NB4 (cell line): ENCODE data around the gene ECE1.
"Not testable (repeated sequence)": the region's sequence is repeated elsewhere in the genome, so short reads cannot be mapped to it uniquely, and the experiment has no call there.

Experiments
- DNase-seq: peaks from one replicate; pipeline ENCODE4 v3.0.0; 2010; ENCODE audit warnings: low read depth
- H3K4me3 ChIP-seq: one replicate; pipeline ENCODE4 v1.5.1; 2011; ENCODE audit warnings: mild to moderate bottlenecking, low read depth, low read length, moderate library complexity
- MYC ChIP-seq: IDR thresholded peaks from 2 replicates; pipeline ENCODE4 v1.6.1; 2011; ENCODE audit warnings: low read depth, low read length
- POLR2A ChIP-seq: IDR thresholded peaks from 2 replicates; pipeline ENCODE4 v1.6.1; 2011; ENCODE audit warnings: mild to moderate bottlenecking; ENCODE audit not compliant: insufficient read length; ENCODE audit errors: extremely low read depth
- TF ChIP-seq, protein P1 (sequence below): IDR thresholded peaks from 2 replicates; pipeline ENCODE4 v1.6.1; 2011; ENCODE audit warnings: low read depth, low read length
- TF ChIP-seq, protein P2 (sequence below): IDR thresholded peaks from one replicate; pipeline ENCODE4 v1.5.1; 2012; ENCODE audit warnings: low read depth, low read length

ECE1 gene

DNA sequence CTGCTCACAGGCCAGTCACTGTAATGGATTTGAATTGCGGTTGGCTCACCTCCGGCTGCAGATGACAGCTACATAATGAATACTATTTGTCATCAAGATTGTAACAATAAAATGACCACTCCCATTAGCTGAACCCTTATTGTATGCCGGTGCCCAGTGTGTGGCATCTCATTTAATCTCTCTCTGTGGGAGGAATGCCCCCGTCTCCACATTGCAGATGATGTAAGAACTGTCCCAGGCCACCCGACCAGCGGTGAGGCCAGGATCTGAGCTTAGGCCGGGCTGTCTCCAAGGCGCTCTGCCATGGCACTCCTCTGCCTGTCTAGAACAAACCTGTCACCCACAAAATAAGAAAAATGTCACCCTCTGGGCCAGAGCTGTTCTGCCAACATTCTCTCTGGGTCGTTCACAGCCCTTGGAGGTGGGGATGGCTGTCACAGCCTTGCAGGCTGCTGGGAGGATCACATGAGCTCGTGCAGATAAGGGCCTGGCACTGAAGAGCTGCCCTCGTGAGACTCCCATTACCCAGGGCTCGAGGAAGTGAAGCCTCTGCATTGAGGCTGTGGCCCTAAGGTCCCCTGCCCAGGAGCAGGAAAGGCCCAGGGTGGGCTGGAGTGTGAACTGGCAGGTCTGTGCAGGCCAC, 52.7 kb downstream of the ECE1 start:
- TF ChIP-seq, protein P1, sequence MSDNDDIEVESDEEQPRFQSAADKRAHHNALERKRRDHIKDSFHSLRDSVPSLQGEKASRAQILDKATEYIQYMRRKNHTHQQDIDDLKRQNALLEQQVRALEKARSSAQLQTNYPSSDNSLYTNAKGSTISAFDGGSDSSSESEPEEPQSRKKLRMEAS = no peak
- TF ChIP-seq MYC = no peak
- no peak overlapping the region for H3K4me3 ChIP-seq
- no peak for DNase-seq

DNA sequence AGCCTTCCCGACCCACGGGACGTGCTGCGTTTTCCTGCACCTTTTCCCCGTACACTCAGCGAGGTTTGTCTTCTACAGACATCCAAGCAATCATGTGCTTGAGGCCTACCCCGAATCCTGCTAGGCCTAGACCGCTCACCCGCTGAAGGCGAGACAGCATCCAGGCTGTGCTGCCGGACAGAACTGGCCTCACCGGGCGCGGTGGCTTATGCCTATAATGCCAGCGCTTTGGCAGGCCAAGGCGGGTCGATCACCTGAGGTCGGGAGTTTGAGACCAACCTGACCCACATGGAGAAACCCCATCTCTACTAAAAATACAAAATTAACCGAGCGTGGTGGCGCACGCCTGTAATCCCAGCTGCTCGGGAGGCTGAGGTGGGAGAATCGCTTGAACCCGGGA, 54.1 kb downstream of the ECE1 start:
- TF ChIP-seq, protein P1 = no peak
- TF ChIP-seq, protein P2, sequence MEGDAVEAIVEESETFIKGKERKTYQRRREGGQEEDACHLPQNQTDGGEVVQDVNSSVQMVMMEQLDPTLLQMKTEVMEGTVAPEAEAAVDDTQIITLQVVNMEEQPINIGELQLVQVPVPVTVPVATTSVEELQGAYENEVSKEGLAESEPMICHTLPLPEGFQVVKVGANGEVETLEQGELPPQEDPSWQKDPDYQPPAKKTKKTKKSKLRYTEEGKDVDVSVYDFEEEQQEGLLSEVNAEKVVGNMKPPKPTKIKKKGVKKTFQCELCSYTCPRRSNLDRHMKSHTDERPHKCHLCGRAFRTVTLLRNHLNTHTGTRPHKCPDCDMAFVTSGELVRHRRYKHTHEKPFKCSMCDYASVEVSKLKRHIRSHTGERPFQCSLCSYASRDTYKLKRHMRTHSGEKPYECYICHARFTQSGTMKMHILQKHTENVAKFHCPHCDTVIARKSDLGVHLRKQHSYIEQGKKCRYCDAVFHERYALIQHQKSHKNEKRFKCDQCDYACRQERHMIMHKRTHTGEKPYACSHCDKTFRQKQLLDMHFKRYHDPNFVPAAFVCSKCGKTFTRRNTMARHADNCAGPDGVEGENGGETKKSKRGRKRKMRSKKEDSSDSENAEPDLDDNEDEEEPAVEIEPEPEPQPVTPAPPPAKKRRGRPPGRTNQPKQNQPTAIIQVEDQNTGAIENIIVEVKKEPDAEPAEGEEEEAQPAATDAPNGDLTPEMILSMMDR = no peak
- TF ChIP-seq MYC (no peak), POLR2A (no peak)
- H3K4me3 ChIP-seq = no peak overlapping the region

DNA sequence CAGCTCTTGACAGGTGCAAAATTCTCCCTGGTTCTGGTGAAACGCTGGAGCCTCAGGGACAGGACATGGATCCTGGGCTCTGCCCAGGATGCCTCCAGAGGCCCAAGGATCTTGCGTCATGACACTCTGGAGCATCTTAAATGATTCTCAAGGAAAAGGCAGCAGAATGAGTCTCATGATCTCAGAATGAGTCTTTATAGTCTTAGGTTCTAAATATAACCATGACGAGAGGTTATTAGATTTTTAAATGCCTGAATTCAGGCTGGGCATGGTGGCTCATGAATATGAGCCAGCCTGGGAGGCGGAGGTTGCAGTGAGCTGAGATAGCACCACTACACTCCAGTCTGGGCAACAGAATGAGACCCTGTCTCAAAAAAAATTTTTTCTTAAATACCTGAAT, 55.5 kb downstream of the ECE1 start:
- no peak for DNase-seq
- no peak overlapping the region for H3K4me3 ChIP-seq
- no peak for TF ChIP-seq MYC
- TF ChIP-seq, protein P1 = no peak
- TF ChIP-seq, protein P2 = no peak

More for the DNA sequence above, 54.1 kb downstream of the ECE1 start:
- DNase-seq = no peak

DNA sequence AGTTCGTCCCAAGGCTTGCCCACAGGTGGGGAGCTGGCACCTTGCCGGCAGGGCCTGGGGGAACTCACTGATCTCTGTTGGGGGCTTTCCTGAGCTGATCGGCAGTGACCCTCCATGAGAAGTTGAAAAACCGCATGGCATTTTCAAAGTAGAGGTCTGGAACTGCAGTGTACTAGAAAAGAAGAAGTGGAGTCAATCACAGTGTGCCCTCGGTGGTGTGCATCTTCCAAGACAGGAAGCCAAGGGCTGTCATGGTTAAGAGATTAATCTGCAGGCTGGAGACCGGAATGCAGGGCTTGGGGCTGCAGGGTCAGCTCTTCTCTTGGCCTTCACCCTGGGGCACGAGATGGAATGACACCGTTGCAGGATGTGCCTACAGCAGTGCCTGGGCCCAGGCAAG, 56.8 kb downstream of the ECE1 start:
- no peak for TF ChIP-seq POLR2A
- no peak for TF ChIP-seq MYC
- TF ChIP-seq, protein P1 = no peak
- TF ChIP-seq, protein P2 = no peak
- DNase-seq = no peak
- no peak overlapping the region for H3K4me3 ChIP-seq

DNA sequence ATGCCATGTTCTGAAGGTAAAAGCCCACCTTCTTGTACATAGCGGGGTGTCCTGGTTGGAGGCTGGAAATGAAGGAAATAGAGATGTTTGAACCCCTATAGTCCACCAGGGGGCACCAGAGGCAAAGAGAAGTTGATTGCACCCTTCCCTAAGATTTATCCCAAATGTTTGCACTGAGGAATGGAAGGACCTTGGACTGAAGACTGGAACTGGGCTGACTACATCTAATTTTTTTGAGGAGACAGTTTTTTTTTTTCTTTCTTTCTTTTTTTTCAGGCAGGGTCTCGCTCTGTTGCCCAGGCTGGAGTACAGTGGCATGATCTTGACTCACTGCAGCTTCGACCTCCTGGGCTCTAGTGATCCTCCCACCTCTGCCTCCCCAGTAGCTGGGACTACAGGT, 58.2 kb downstream of the ECE1 start:
- H3K4me3 ChIP-seq = no peak overlapping the region
- peak; percentile 49 for DNase-seq
- TF ChIP-seq, protein P2 = peak; percentile 56
- TF ChIP-seq, protein P1 = no peak
- TF ChIP-seq POLR2A (no peak), MYC (no peak)

DNA sequence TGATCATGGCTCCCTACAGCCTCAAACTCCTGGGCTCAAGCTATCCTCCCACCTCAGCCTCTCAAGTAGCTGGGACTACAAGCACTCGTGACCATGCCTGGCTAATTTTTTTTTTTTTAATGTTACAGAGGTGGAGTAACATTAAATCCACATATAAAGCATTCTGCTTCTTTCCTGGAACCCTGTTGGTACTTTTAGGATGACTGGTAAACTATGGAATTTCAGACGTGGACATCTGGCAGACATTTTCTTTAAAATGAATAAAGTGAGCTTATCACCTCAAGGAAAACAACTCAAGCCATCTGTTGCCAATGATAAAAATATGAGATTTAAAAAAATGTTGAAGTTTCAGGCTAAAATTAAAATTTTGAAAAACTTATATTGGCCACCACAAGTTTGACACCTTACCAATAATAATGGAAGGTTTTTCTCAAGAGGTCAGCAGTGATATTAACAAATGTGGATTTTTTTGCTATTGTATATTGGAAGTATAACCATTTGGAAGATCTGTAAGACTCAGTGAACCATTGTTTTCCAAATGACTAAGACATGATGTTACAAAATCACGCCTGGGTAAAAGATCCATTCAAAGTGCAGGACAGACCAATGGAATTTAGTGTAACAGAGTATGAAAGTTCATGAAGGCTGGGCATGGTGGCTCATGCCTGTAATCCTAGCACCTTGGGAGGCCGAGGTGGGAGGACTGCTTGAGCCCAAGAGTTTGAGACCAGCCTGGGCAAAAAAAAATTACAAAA, 60.8 kb downstream of the ECE1 start:
- H3K4me3 ChIP-seq = no peak overlapping the region
- TF ChIP-seq, protein P1 = no peak
- TF ChIP-seq, protein P2 = no peak
- TF ChIP-seq POLR2A (no peak), MYC (no peak)
- no peak for DNase-seq

DNA sequence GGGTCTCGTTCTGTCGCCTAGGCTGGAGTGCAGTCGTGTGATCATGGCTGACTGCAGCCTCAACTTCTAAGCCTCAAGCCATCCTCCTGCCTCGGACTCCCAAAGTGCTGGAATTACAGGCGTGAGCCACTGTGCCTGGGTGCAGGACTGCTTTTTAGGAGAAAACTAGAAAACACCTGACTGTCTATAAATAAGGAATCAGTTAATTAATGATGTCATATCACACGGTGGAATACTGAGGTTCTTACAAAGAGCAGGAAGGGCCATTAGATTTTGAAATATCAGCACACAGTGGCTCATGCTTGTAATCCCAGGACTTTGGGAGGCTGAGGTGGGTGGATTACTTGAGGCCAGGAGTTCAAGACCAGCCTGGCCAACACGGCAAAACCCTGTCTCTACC, 62.0 kb downstream of the ECE1 start:
- DNase-seq, H3K4me3 ChIP-seq: not testable (repeated sequence)
